H1 (cell line): ENCODE measurements around the gene TRIM7. TPM values are rescaled to one million over a fixed set of nuclear protein-coding genes. Genes with fewer than 3 reads are reported as not detected.

Experiments
- CTCF ChIA-PET: fragments of 300-600 bp; sonication (Branson Sonifier 250); formaldehyde crosslinking; loops from one replicate; lab custom pipeline; 2021; ENCODE audit not compliant: partially characterized antibody; lab: Charles Lee
- POLR2A ChIA-PET: fragments of 300-600 bp; sonication (Branson Sonifier 250); formaldehyde crosslinking; loops from one replicate; lab custom pipeline; 2021; ENCODE audit warnings: inconsistent platforms; ENCODE audit not compliant: partially characterized antibody; lab: Charles Lee
- DNase-seq, 2 experiments: peaks; one replicate each; pipeline versions ENCODE4 v3.0.0 to v3.0.0-alpha.2; 2010 to 2022; ENCODE audit warnings: low spot score in 2 of 2, low read depth in 1 of 2, mixed read lengths in 1 of 2
- FAIRE-seq: peaks from 2 replicates; lab custom pipeline; 2011; peaks lifted over from hg19 to GRCh38; lab: Jason Lieb, UNC
- H2AFZ ChIP-seq: 2 replicates; pipeline ENCODE4 v1.8.1; 2012; ENCODE audit warnings: low read length, inconsistent platforms
- H2AK5ac ChIP-seq: 2 replicates; pipeline ENCODE4 v1.6.1; 2013; ENCODE audit warnings: low read depth, low read length
- H2BK120ac ChIP-seq: replicated peaks from 2 replicates; pipeline ENCODE3; 2013; ENCODE audit warnings: low read depth, low read length, inconsistent platforms
- H2BK12ac ChIP-seq: 2 replicates; pipeline ENCODE4 v1.6.1; 2013; ENCODE audit warnings: low read depth, low read length
- H2BK15ac ChIP-seq: 2 replicates; pipeline ENCODE4 v1.6.1; 2013; ENCODE audit warnings: low read length
- H2BK20ac ChIP-seq: 2 replicates; pipeline ENCODE4 v1.6.1; 2013; ENCODE audit warnings: low read length
- H2BK5ac ChIP-seq: 2 replicates; pipeline ENCODE4 v1.6.1; 2013; ENCODE audit warnings: low read depth, low read length
- H3K14ac ChIP-seq: 2 replicates; pipeline ENCODE4 v1.6.1; 2013; ENCODE audit warnings: inconsistent platforms; ENCODE audit not compliant: insufficient read length
- H3K18ac ChIP-seq: 2 replicates; pipeline ENCODE4 v1.6.1; 2013; ENCODE audit warnings: low read length; ENCODE audit errors: extremely low read depth
- H3K23ac ChIP-seq: 2 replicates; pipeline ENCODE4 v1.6.1; 2013; ENCODE audit warnings: inconsistent platforms; ENCODE audit not compliant: insufficient read length
- H3K23me2 ChIP-seq: 2 replicates; pipeline ENCODE4 v1.6.1; 2013; ENCODE audit warnings: low read depth, low read length
- H3K27ac ChIP-seq: 2 replicates; pipeline ENCODE4 v1.6.1; 2011; ENCODE audit warnings: low read depth, low read length, inconsistent platforms
- H3K27me3 ChIP-seq, 4 experiments: replicated peaks in 1 of 4; 1 replicate in 1 of 4; 2 replicates in 3 of 4; pipeline versions ENCODE4 v1.6.1 to v1.8.1; 2011 to 2013; ENCODE audit warnings: low read length in 3 of 4, mild to moderate bottlenecking in 3 of 4, inconsistent platforms in 2 of 4, mixed read lengths in 2 of 4, moderate library complexity in 1 of 4; ENCODE audit not compliant: control insufficient read depth in 3 of 4, insufficient read depth in 3 of 4; ENCODE audit errors: extremely low read depth in 1 of 4
- H3K36me3 ChIP-seq, 4 experiments: 2 replicates each; pipeline versions ENCODE4 v1.6.1 to v1.8.1; 2011 to 2013; ENCODE audit warnings: mild to moderate bottlenecking in 4 of 4, low read length in 3 of 4, moderate library complexity in 2 of 4, control low read depth in 1 of 4, inconsistent platforms in 1 of 4; ENCODE audit not compliant: insufficient read depth in 4 of 4, control insufficient read depth in 2 of 4
- H3K4ac ChIP-seq: replicated peaks from 2 replicates; pipeline ENCODE3; 2013; ENCODE audit warnings: low read length, low read depth, mixed read lengths, inconsistent platforms; ENCODE audit not compliant: insufficient read length
- H3K4me1 ChIP-seq, 4 experiments: replicated peaks in 1 of 4; 1 replicate in 1 of 4; 2 replicates in 3 of 4; pipeline versions ENCODE4 v1.6.1 to v1.8.1; 2011 to 2013; ENCODE audit warnings: low read length in 3 of 4, inconsistent platforms in 2 of 4, mixed read lengths in 1 of 4; ENCODE audit not compliant: insufficient read depth in 4 of 4, control insufficient read depth in 3 of 4
- H3K4me2 ChIP-seq, 2 experiments: 2 replicates each; pipeline versions ENCODE4 v1.6.1 to v1.8.1; 2011 to 2013; ENCODE audit warnings: low read depth in 2 of 2, low read length in 2 of 2, control low read depth in 1 of 2, inconsistent platforms in 1 of 2, mild to moderate bottlenecking in 1 of 2; ENCODE audit not compliant: insufficient read depth in 1 of 2
- H3K4me3 ChIP-seq, 4 experiments: fragments of 200-600, 300-600 bp in 1 of 4; sonication (generic), shearing (Covaris generic), sonication (Bioruptor Twin) in 1 of 4; 2 replicates each; pipeline versions ENCODE4 v1.5.1 to v1.8.1; 2011 to 2016; ENCODE audit warnings: low read length in 4 of 4, low read depth in 3 of 4, control low read depth in 2 of 4, inconsistent platforms in 2 of 4, mild to moderate bottlenecking in 2 of 4, mixed read lengths in 1 of 4, moderate library complexity in 1 of 4; ENCODE audit not compliant: insufficient read depth in 2 of 4; ENCODE audit errors: extremely low read depth in 1 of 4
- H3K56ac ChIP-seq: replicated peaks from 2 replicates; pipeline ENCODE3; 2013; ENCODE audit warnings: low read depth, mild to moderate bottlenecking, mixed read lengths, low read length, inconsistent platforms; ENCODE audit not compliant: insufficient read length
- H3K79me1 ChIP-seq: 2 replicates; pipeline ENCODE4 v1.6.1; 2013; ENCODE audit warnings: low read depth, low read length, control low read depth
- H3K79me2 ChIP-seq, 2 experiments: 2 replicates each; pipeline versions ENCODE4 v1.6.1 to v1.8.1; 2012 to 2013; ENCODE audit warnings: low read length in 2 of 2, mild to moderate bottlenecking in 2 of 2, inconsistent platforms in 1 of 2; ENCODE audit not compliant: insufficient read depth in 2 of 2, control insufficient read depth in 1 of 2
- H3K9ac ChIP-seq, 4 experiments: replicated peaks in 1 of 4; 1 replicate in 1 of 4; 2 replicates in 3 of 4; pipeline versions ENCODE4 v1.6.1 to v1.8.1; 2011 to 2013; ENCODE audit warnings: low read depth in 3 of 4, low read length in 3 of 4, control low read depth in 2 of 4, mild to moderate bottlenecking in 2 of 4, moderate library complexity in 2 of 4, inconsistent platforms in 1 of 4; ENCODE audit errors: extremely low read depth in 1 of 4
- H3K9me3 ChIP-seq, 2 experiments: 2 replicates each; pipeline versions ENCODE4 v1.6.1 to v1.8.1; 2012 to 2013; ENCODE audit warnings: mild to moderate bottlenecking in 2 of 2, moderate library complexity in 2 of 2, control low read depth in 1 of 2, inconsistent platforms in 1 of 2, low read depth in 1 of 2, low read length in 1 of 2, mixed read lengths in 1 of 2; ENCODE audit not compliant: insufficient read depth in 2 of 2
- H4K20me1 ChIP-seq, 2 experiments: replicated peaks in 1 of 2; 2 replicates each; pipeline versions ENCODE3 to v1.8.1; 2011 to 2013; ENCODE audit warnings: inconsistent platforms in 2 of 2, low read length in 2 of 2, mild to moderate bottlenecking in 1 of 2; ENCODE audit not compliant: insufficient read depth in 2 of 2, control insufficient read depth in 1 of 2
- H4K5ac ChIP-seq: 2 replicates; pipeline ENCODE4 v1.6.1; 2013; ENCODE audit warnings: low read length, low read depth, mixed read lengths, inconsistent platforms; ENCODE audit not compliant: insufficient read length
- H4K8ac ChIP-seq: 2 replicates; pipeline ENCODE4 v1.8.0; 2013; ENCODE audit warnings: mild to moderate bottlenecking, moderate library complexity, low read length, inconsistent platforms; ENCODE audit not compliant: insufficient read depth; ENCODE audit errors: extremely low read depth
- H4K91ac ChIP-seq: replicated peaks from 2 replicates; pipeline ENCODE3; 2013; ENCODE audit warnings: low read length, mixed read lengths, inconsistent platforms; ENCODE audit not compliant: insufficient read length
- BCL11A ChIP-seq, 2 experiments: IDR thresholded peaks; one replicate each; pipeline ENCODE4 v1.6.1; 2011; ENCODE audit warnings: low read depth in 2 of 2, low read length in 2 of 2, mild to moderate bottlenecking in 2 of 2
- JUND ChIP-seq: IDR thresholded peaks from 2 replicates; pipeline ENCODE4 v1.6.1; 2011; ENCODE audit warnings: mild to moderate bottlenecking, improper control_type of control experiment, low read length
- PHF8 ChIP-seq: fragments of 200-600 bp; sonication (generic); conservative IDR thresholded peaks from 2 replicates; pipeline ENCODE4 v1.7.1; 2012; ENCODE audit warnings: low read depth, mild to moderate bottlenecking, inconsistent platforms, low read length, moderate library complexity
- POLR2A ChIP-seq, 2 experiments: IDR thresholded peaks; 1 replicate in 1 of 2; 2 replicates in 1 of 2; pipeline ENCODE4 v1.6.1; 2011; ENCODE audit warnings: low read depth in 2 of 2, low read length in 2 of 2, mild to moderate bottlenecking in 2 of 2; ENCODE audit errors: control extremely low read depth in 1 of 2
- POLR2AphosphoS5 ChIP-seq: IDR thresholded peaks from 2 replicates; pipeline ENCODE4 v1.6.1; 2011; ENCODE audit warnings: low read depth, low read length
- SIN3A ChIP-seq, 2 experiments: IDR thresholded peaks in 1 of 2; conservative IDR thresholded peaks in 1 of 2; 2 replicates each; pipeline ENCODE4 v1.6.1; 2011 to 2012; ENCODE audit warnings: low read length in 2 of 2, improper control_type of control experiment in 1 of 2, low read depth in 1 of 2, mild to moderate bottlenecking in 1 of 2
- SP1 ChIP-seq: IDR thresholded peaks from 2 replicates; pipeline ENCODE4 v1.6.1; 2011; ENCODE audit warnings: low read depth, low read length
- TAF1 ChIP-seq: IDR thresholded peaks from 2 replicates; pipeline ENCODE4 v1.6.1; 2011; ENCODE audit warnings: mild to moderate bottlenecking, low read depth, low read length
- TBP ChIP-seq: IDR thresholded peaks from 2 replicates; pipeline ENCODE4 v1.6.1; 2011; ENCODE audit warnings: low read depth, low read length, improper control_type of control experiment
- TCF12 ChIP-seq: IDR thresholded peaks from 2 replicates; pipeline ENCODE4 v1.6.1; 2011; ENCODE audit warnings: low read depth, mild to moderate bottlenecking, low read length
- WGBS, 2 experiments: shearing (Covaris generic) in 1 of 2; methylation state at CpG; one replicate each; pipeline versions ENCODE4 v1.1.6 to v1.1.7; 2013 to 2015; ENCODE audit warnings: low lambda C conversion rate in 2 of 2, mixed read lengths in 2 of 2, inconsistent platforms in 1 of 2, low coverage in 1 of 2, missing lambda C conversion rate in 1 of 2; ENCODE audit not compliant: insufficient replicate concordance in 2 of 2, insufficient coverage in 1 of 2, insufficient read length in 1 of 2; ENCODE audit errors: extremely low coverage in 1 of 2, missing lambda C conversion rate in 1 of 2; 5-methylcytosine and 5-hydroxymethylcytosine counted together
- polyA plus RNA-seq, 7 experiments: library from polyadenylated mRNA; depleted of rRNA in 3 of 7; stranded (reverse) in 5 of 7; unstranded in 2 of 7; fragments of >200 nt in 5 of 7; fragments of 200-250 nt in 2 of 7; gene quantifications; 1 replicate in 5 of 7; 2 replicates in 1 of 7; 4 replicates in 1 of 7; pipeline versions ENCODE4 v1.2.1 to v1.2.3, GENCODE V29; 2011 to 2013; ENCODE audit warnings: missing spikeins in 2 of 7, mixed read lengths in 2 of 7
- total RNA-seq: library from RNA; stranded (reverse); fragmentation: NEBNext Ultra II Directional; extraction: Animal tissue kit (Norgen Biotek cat#: 25700); gene quantifications from 2 replicates; pipeline ENCODE4 v1.2.1, GENCODE V29; 2021
- TF ChIP-seq, protein P1 (sequence below): IDR thresholded peaks from 2 replicates; pipeline ENCODE4 v1.6.1; 2012; ENCODE audit warnings: inconsistent platforms

TRIM7 gene
- total and polyA plus RNA-seq, 2 of the 8 experiments (the other 6 are each of a cell fraction or from before 2014, with no cell fraction given): 0.36 to 0.47 TPM

DNA sequence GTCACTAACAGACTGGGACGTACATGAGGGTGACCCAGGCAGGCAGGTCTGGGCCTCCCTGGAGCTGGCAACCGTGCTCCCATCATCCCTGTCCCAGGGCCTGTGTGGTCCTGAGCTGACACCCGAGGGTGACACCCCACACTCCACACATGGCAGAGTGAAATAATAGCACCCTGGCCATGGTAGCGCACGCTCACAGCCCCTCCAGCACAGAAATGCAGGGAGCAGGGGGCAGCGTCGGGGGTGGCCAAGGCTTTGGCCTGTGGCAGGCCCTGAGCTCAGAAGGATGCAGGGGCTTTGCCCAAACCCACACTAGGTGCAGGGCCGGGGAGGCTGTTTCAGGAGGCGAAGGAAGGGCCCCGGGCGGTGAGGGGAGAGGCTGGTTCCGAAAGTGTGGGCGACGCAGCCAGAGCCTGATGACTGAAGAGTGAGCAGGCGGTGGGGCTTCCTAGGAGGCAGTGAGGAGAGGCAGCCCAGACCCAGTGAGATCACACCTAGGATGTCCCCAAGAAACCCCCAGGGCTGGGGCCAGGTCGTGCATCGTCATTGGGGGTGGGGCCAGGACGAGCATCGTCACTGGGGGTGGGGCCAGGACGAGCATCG is 44.7 kb downstream of the TRIM7 start:
- Histone ChIP-seq H4K5ac (peak overlapping the region; percentile 85), H3K4me1 (peaks cover 1 to 10% (median 5%) of the 10 kb centered on the region in 4 experiments; a peak in 4 of 7 replicates), H3K9me3 (no peaks in the 10 kb centered on the region), H3K36me3 (no peaks in the 10 kb centered on the region; a peak in 1 of 8 replicates), H3K4me2 (peak overlapping the region; percentile 71 to 77), H2AK5ac (0 out of 2 replicates have a peak overlapping the region, but pooled peaks have one; percentile 1), H3K79me1 (no peaks in the 10 kb centered on the region), H2BK12ac (peak overlapping the region; percentile 98), H2BK20ac (0 out of 2 replicates have a peak overlapping the region, but pooled peaks have one; percentile 9), H3K56ac (no peak overlapping the region), H4K20me1 (no peaks in the 10 kb centered on the region), H3K27ac (peak overlapping the region; percentile 69), H2BK15ac (peak overlapping the region; percentile 95; the same call in 1 of the 2 replicates), H3K79me2 (no peaks in the 10 kb centered on the region), H4K8ac (peak overlapping the region; percentile 95; the same call in 1 of the 2 replicates), H3K4me3 (peak overlapping the region; percentile 17 to 51 (median 23); a peak in 4 of 8 replicates), H4K91ac (peak overlapping the region; percentile 92), H3K23me2 (peaks cover 5% of the 10 kb centered on the region; the same call in 1 of the 2 replicates), H3K9ac (peak overlapping the region in 3 of 4 experiments; percentile 16 to 55 (median 45); a peak in 5 of 7 replicates), H2AFZ (no peak overlapping the region), H3K18ac (peak overlapping the region; percentile 78), H3K14ac (no peak overlapping the region), H2BK120ac (no peak overlapping the region), H3K23ac (no peak overlapping the region), H3K4ac (no peak overlapping the region), H2BK5ac (peak overlapping the region; percentile 91; the same call in 1 of the 2 replicates), H3K27me3 (peaks cover 0 to 14% (median 12%) of the 10 kb centered on the region in 4 experiments; a peak in 4 of 7 replicates)
- FAIRE-seq (no peak), DNase-seq (peak in 1 of 2 experiments; percentile 80)
- ChIA-PET CTCF (interaction anchor here (0.5 to 2.6 kb wide), 12 partner anchors 7 to 300 kb away, joined by 3 to 9 read pairs (median 3); no protein-coding TSS in a partner anchor), POLR2A (interaction anchor here (0.9 to 1.2 kb wide), 2 partner anchors 83 to 92 kb away, joined by 3 read pairs; no protein-coding TSS in a partner anchor)
- TF ChIP-seq POLR2A (IDR thresholded peaks at IDR 0.05; ENCODE audit: control extremely low read depth in 1 of 2, low read depth in 2 of 2, low read length in 2 of 2) (peak in 1 of 2 experiments; percentile 39; a peak in 1 of 3 replicates), TAF1 (peak; percentile 46; the same call in 1 of the 2 replicates), SIN3A (conservative IDR thresholded peaks at IDR 0.05 in 1 of 2, IDR thresholded peaks at IDR 0.05 in 1 of 2; ENCODE audit: low read depth in 1 of 2, low read length in 2 of 2) (no peak), BCL11A (IDR thresholded peaks at IDR 0.05; ENCODE audit: low read depth in 2 of 2, low read length in 2 of 2) (no peak), TCF12 (no peak), POLR2AphosphoS5 (peak; percentile 28; the same call in 1 of the 2 replicates), PHF8 (peak; percentile 39; the same call in 1 of the 2 replicates), TBP (peak; percentile 27; the same call in 1 of the 2 replicates), SP1 (no peak), JUND (no peak)
- TF ChIP-seq, protein P1, sequence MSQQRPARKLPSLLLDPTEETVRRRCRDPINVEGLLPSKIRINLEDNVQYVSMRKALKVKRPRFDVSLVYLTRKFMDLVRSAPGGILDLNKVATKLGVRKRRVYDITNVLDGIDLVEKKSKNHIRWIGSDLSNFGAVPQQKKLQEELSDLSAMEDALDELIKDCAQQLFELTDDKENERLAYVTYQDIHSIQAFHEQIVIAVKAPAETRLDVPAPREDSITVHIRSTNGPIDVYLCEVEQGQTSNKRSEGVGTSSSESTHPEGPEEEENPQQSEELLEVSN: peak; percentile 31; the same call in 1 of the 2 replicates
- 66% methylated on average over 14 of the region's 21 CpGs; no CpG with 5 or more reads in 1 of the 2 experiments for WGBS, 2 experiments
